K562 (cell line): ENCODE measurements around the gene CARD14. TPM values are rescaled to one million over a fixed set of nuclear protein-coding genes. Genes with fewer than 3 reads are reported as not detected.

Experiments
- CTCF ChIP-seq, 3 experiments: IDR thresholded peaks in 2 of 3; conservative IDR thresholded peaks in 1 of 3; 2 replicates each; pipeline ENCODE4 v1.5.1; 2011 to 2012; ENCODE audit warnings: low read length in 3 of 3, mild to moderate bottlenecking in 3 of 3, control low read depth in 2 of 3, improper control_type of control experiment in 1 of 3, inconsistent platforms in 1 of 3, low read depth in 1 of 3, mixed read lengths in 1 of 3, moderate library complexity in 1 of 3; ENCODE audit not compliant: insufficient read depth in 2 of 3
- CXXC5 ChIP-seq: fragments of 250-450 bp; sonication (Bioruptor Pico); IDR thresholded peaks from 2 replicates; pipeline ENCODE4 v1.8.0; 2022; ENCODE audit warnings: inconsistent platforms, mild to moderate bottlenecking, moderate library complexity
- GATAD2A ChIP-seq: fragments of 450-650 bp; IDR thresholded peaks from 2 replicates; pipeline ENCODE4 v1.6.1; 2017
- KDM5B ChIP-seq: fragments of 200-600 bp; sonication (generic); IDR thresholded peaks from 2 replicates; pipeline ENCODE4 v1.6.1; 2012; ENCODE audit warnings: low read depth, mild to moderate bottlenecking, moderate library complexity, low read length, control low read depth, inconsistent platforms; ENCODE audit not compliant: insufficient replicate concordance
- MAZ ChIP-seq, 2 experiments: fragments of 450-650 bp in 1 of 2; sonication (generic) in 1 of 2; formaldehyde crosslinking; IDR thresholded peaks in 1 of 2; conservative IDR thresholded peaks in 1 of 2; 2 replicates each; pipeline versions ENCODE4 v1.4.0 to v1.5.0; 2020; ENCODE audit warnings: mild to moderate bottlenecking in 1 of 2, missing genetic modification reagents in 1 of 2
- NCOR1 ChIP-seq: fragments of 450-650 bp; IDR thresholded peaks from 2 replicates; pipeline ENCODE4 v1.6.1; 2016; ENCODE audit warnings: mild to moderate bottlenecking, moderate library complexity
- NR0B1 ChIP-seq: fragments of 450-650 bp; IDR thresholded peaks from one replicate; pipeline ENCODE4 v1.6.1; 2018; ENCODE audit warnings: mild to moderate bottlenecking, moderate library complexity; ENCODE audit not compliant: partially characterized antibody
- POLR3G ChIP-seq: IDR thresholded peaks from 2 replicates; pipeline ENCODE4 v1.6.1; 2011; ENCODE audit not compliant: insufficient read length, insufficient replicate concordance; ENCODE audit errors: extremely low read depth
- PTTG1 ChIP-seq: fragments of 450-650 bp; IDR thresholded peaks from 2 replicates; pipeline ENCODE4 v1.6.1; 2016; ENCODE audit warnings: low read depth, mild to moderate bottlenecking, missing genetic modification characterization, missing compliant biosample characterization
- RBFOX2 ChIP-seq: fragments of 200-400 bp; formaldehyde crosslinking; IDR thresholded peaks from 2 replicates; pipeline ENCODE4 v1.6.1; 2017; ENCODE audit warnings: low read depth, mild to moderate bottlenecking, low read length, moderate library complexity
- RCOR1 ChIP-seq, 2 experiments: IDR thresholded peaks; 2 replicates each; pipeline ENCODE4 v1.6.1; 2012; ENCODE audit warnings: low read depth in 2 of 2, low read length in 2 of 2, borderline replicate concordance in 1 of 2, improper control_type of control experiment in 1 of 2
- RFX1 ChIP-seq: fragments of 450-650 bp; IDR thresholded peaks from 2 replicates; pipeline ENCODE4 v1.6.1; 2016; ENCODE audit warnings: mild to moderate bottlenecking, moderate library complexity
- RFX7 ChIP-seq: fragments of 250-450 bp; sonication (Bioruptor Pico); IDR thresholded peaks from 2 replicates; pipeline ENCODE4 v1.5.1; 2021; ENCODE audit warnings: mild to moderate bottlenecking
- SMAD4 ChIP-seq: fragments of 250-450 bp; sonication (Bioruptor Pico); conservative IDR thresholded peaks from 2 replicates; pipeline ENCODE4 v1.8.0; 2021; ENCODE audit warnings: inconsistent platforms, mild to moderate bottlenecking, moderate library complexity
- SUPT5H ChIP-seq: fragments of 450-650 bp; IDR thresholded peaks from 2 replicates; pipeline ENCODE4 v1.6.1; 2016
- TBP ChIP-seq: optimal IDR thresholded peaks from 2 replicates; pipeline ENCODE3; 2011; ENCODE audit warnings: low read depth, low read length, improper control_type of control experiment
- USF1 ChIP-seq: sonication (generic); formaldehyde crosslinking; IDR thresholded peaks from 2 replicates; pipeline ENCODE4 v1.9.0; 2022; ENCODE audit warnings: mild to moderate bottlenecking, missing genetic modification reagents
- XRCC3 ChIP-seq: fragments of 450-650 bp; IDR thresholded peaks from 2 replicates; pipeline ENCODE4 v1.6.1; 2017; ENCODE audit warnings: mild to moderate bottlenecking, moderate library complexity
- ZBTB2 ChIP-seq: fragments of 450-650 bp; IDR thresholded peaks from 2 replicates; pipeline ENCODE4 v1.6.1; 2016; ENCODE audit warnings: antibody characterized with exemption
- ZNF224 ChIP-seq: sonication (generic); formaldehyde crosslinking; IDR thresholded peaks from 2 replicates; pipeline ENCODE4 v1.8.0; 2022; ENCODE audit warnings: mild to moderate bottlenecking, missing genetic modification reagents
- ZNF253 ChIP-seq: fragments of 250-450 bp; sonication (Bioruptor Pico); conservative IDR thresholded peaks from 2 replicates; pipeline ENCODE4 v1.6.1; 2021; ENCODE audit warnings: mild to moderate bottlenecking
- ZNF511 ChIP-seq: sonication (generic); formaldehyde crosslinking; IDR thresholded peaks from 2 replicates; pipeline ENCODE4 v1.8.0; 2022; ENCODE audit warnings: mild to moderate bottlenecking, missing genetic modification reagents
- polyA plus RNA-seq, 8 experiments: library from polyadenylated mRNA; depleted of rRNA in 4 of 8; stranded (reverse) in 5 of 8; unstranded in 3 of 8; fragments of >200 nt; fragmentation: Nextera tagmentation in 2 of 8; fragmentation: Illumina TruSeq in 1 of 8; extraction: Ambion mirVana in 2 of 8; extraction: Trizol in 1 of 8; gene quantifications; 2 replicates each; pipeline versions ENCODE4 v1.2.1 to v1.2.3, GENCODE V29; 2011 to 2014; ENCODE audit warnings: inconsistent platforms in 1 of 8, missing spikeins in 1 of 8
- total RNA-seq, 7 experiments: library from RNA; depleted of rRNA in 6 of 7; stranded (reverse); fragments of >200 nt in 6 of 7; fragmentation: Illumina TruSeq in 2 of 7; extraction: Trizol in 2 of 7; gene quantifications; 2 replicates each; pipeline versions ENCODE4 v1.2.1 to v1.2.3, GENCODE V29; 2011 to 2021; ENCODE audit warnings: low replicate concordance in 1 of 7

The CARD14 gene
- total and polyA plus RNA-seq, 9 of the 15 experiments (the other 6 are each of a cell fraction or from before 2014, with no cell fraction given) = not detected

- TF ChIP-seq SMAD4 (CRISPR knock-in tag) = no peak
- peak; percentile 20 to 49; a peak in 2 of 4 replicates for TF ChIP-seq MAZ (CRISPR knock-in tag; conservative IDR thresholded peaks at IDR 0.05 in 1 of 2, IDR thresholded peaks at IDR 0.05 in 1 of 2)
- TF ChIP-seq ZNF253 (CRISPR knock-in tag) = no peak
- TF ChIP-seq PTTG1 (tag) = no peak
- no peak for TF ChIP-seq ZBTB2
- peak; percentile 51 for TF ChIP-seq KDM5B
- no peak for TF ChIP-seq RCOR1 (IDR thresholded peaks at IDR 0.05; ENCODE audit: borderline replicate concordance in 1 of 2, low read depth in 2 of 2, low read length in 2 of 2)
- no peak for TF ChIP-seq ZNF224 (CRISPR knock-in tag)
- 0 out of 6 replicates have a peak, but pooled peaks of 1 of the 3 experiments have one; percentile 4 for TF ChIP-seq CTCF (IDR thresholded peaks at IDR 0.05 in 2 of 3, conservative IDR thresholded peaks at IDR 0.05 in 1 of 3; ENCODE audit: insufficient read depth in 2 of 3, low read depth in 1 of 3, low read length in 3 of 3)
- peak; percentile 42; the same call in 1 of the 2 replicates for TF ChIP-seq ZNF511 (CRISPR knock-in tag)
- no peak for TF ChIP-seq NCOR1
- TF ChIP-seq RFX1 = no peak
- no peak for TF ChIP-seq XRCC3
- no peak for TF ChIP-seq NR0B1
- peak; percentile 46 for TF ChIP-seq CXXC5 (CRISPR knock-in tag)
- no peak for TF ChIP-seq RFX7 (CRISPR knock-in tag)
- TF ChIP-seq RBFOX2 = peak; percentile 80
- no peak for TF ChIP-seq GATAD2A
- no peak for TF ChIP-seq POLR3G
- peak; percentile 54; the same call in 1 of the 2 replicates for TF ChIP-seq SUPT5H
- peak; percentile 34 for TF ChIP-seq TBP
- TF ChIP-seq USF1 (CRISPR knock-in tag) = peak; percentile 83
Measured at GRCh38 chr17:80220054-80220735, 50.4 kb downstream of the CARD14 start, which contains the start of the genes SGSH and SLC26A11 (continued).
